HG02678 (cell line): ENCODE results near the gene NT5DC4.

ENCODE experiments used
- ATAC-seq: cut with Tn5 transposase; IDR thresholded peaks from one replicate; pipeline ENCODE4 v1.9.1; 2021; ENCODE audit warnings: mild to moderate bottlenecking, moderate library complexity; ENCODE audit not compliant: unreplicated experiment

Gene NT5DC4

GRCh38 chr2:112720785-112721184 lies at the start of gene NT5DC4:
Gene NT5DC4 (plus strand): TSS chr2:112721020. CDS start chr2:112721080, 60 bp downstream.
- ATAC-seq, result no peak

DNA sequence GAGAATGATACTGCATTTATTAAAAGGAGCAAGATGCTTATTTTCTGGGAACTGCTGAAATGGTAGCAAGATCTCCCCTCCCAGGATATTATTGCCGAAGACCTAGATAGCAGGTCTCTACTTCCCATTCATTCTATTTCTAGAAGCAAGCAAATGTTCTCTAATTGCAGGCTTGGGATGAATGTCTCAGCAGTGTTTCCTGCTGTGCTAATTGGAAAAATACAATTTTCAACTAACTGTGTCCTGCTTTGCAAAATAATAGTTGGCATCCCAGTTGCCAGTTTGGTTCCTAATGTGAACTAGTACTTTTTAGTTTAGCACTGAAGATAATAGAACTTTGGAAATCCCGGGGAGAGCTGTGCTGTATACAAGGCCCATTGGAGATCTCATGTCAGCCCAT lies 49.0 kb upstream of the NT5DC4 start:
- no peak for ATAC-seq

DNA sequence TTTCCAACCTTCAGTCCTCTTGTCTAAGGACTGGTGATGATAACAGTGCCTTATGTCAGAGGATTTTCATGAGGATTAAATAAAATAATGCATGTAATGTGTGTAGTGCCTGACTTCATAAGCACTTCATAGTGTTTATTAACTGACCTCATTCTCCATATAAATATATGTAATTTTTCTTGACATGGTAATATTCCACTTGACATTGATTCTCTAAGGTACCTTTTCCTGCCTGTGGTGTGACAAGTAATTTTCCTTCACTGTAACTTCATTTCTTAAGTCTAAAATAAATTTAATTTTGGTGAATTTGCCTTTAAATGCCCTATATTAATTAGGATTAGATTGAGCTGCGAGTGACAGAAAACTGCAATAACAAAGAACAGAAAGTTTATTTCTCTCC lies 47.8 kb upstream of the NT5DC4 start:
- ATAC-seq, result no peak

GRCh38 chr2:112674229-112674628 lies 46.6 kb upstream of the NT5DC4 start:
- no peak for ATAC-seq

- no peak for ATAC-seq
Observed at GRCh38 chr2:112679484-112679883, 41.3 kb upstream of the NT5DC4 start.

- ATAC-seq, result no peak
Observed at GRCh38 chr2:112680666-112681101, 40.1 kb upstream of the NT5DC4 start.

GRCh38 chr2:112682101-112682500 lies 38.7 kb upstream of the NT5DC4 start:
- ATAC-seq, result no peak

DNA sequence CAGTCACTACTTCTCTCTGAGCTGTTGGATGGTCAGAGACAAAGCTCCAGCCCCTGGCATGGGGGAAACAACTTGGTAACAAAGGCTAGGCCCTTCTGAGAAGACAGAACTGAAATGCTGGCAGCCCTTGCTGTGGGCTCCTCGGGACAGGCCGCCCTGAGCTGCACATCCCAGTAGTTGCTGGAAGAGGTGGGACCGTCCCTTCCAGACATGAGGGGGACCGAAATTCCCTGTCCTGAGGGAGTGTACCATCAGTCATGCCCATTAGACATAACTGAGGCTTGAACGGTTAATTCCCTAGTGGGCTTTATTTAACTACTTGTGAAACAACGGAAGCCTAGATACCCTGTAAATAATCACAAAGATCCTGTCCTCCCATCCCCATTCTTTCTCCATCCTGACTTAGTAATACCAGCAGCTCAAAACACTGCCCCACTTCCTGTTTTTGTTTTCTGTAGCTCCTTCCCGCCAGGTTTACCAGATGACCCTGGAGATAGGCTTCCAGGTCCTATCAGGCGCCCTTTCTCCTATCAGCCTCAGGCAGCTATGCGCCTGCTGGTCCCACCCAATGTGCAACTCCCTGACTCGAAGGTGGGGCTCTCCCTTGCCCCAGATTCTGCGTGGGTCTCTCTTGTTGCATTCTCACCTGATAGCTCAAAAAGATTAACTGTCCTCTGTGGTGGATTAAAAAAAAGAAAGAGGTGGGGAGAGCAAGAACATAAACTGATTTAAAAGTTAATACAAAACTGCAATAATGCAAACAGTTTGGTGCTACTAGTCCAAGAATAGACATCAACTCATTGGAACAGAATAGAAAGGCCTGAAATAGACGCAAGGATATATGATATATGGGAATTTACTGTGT lies 37.0 kb upstream of the NT5DC4 start:
- ATAC-seq, result no peak

GRCh38 chr2:112684415-112684775 lies 36.4 kb upstream of the NT5DC4 start:
- ATAC-seq, result no peak

DNA sequence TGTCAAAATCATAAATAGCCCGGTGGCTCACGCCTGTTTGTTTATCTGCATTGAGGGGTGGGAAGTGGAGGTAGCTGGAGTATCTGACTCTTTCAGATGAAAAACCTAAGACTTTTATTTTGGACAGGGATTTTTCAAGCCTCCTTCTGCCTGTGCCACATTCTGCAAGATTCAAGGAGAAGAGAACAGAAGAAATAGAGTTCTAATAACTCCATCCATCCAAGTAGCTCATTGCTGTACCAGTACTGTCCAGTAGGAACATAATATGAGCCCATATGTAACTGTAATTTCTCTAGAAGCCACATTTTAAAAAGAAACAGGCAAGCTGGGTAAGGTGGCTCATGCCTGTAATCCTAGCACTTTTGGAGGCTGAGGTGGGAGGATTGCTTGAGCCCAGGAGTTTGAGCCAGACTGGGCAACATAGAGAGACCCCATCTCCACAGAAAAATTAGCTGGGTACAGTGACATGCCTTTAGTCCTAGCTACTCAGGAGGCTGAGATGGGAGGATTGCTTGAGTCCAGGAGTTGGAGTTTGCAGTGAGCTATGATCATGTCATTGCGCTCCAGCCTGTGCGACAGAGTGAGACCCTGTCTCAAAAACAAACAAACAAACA lies 35.4 kb upstream of the NT5DC4 start:
- ATAC-seq, result no peak

DNA sequence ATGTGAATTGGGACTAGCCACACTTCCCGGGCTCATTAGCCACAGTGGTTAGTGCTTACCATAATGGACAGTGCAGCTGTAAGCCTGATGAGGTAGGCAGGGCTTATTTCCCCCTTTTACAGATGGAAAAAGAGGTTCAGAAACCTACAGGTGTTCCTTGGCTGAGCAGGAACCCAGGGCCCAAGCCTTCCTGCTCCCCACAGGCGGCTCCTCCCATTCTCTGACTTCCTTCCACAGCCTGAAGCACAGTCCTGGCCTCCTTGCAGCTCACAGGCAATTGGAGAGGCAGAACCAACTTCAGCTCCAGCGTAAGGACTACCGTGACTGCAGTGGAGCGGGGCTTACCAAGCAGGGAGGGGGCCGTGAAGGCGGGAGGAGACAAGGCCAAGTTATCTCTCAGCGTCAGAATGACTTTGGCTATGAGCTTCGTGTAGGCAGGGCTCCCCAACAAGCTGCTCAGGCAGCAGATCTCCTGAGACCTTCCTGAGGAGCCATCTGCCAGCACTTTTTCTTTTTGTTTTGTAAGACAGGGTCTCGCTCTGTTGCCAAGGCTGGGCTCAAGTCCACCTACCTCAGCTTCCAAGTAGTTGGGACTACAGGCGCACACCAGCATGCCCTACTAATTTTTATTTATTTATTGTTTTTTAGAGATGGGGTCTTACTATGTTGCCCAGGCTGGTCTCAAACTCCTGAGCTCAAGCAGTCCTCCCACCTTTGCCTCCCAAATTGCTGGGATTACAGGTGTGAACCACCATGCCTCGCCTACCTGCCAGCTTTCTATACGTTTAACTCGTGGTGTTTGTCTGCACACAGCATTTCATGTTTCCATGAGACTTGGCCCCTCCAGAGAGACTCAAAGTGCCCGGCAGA lies 34.2 kb upstream of the NT5DC4 start:
- ATAC-seq, result peak; percentile 61

GRCh38 chr2:112687522-112687921 lies 33.3 kb upstream of the NT5DC4 start:
- no peak for ATAC-seq

GRCh38 chr2:112688086-112688880 lies 32.5 kb upstream of the NT5DC4 start:
- no peak for ATAC-seq

DNA sequence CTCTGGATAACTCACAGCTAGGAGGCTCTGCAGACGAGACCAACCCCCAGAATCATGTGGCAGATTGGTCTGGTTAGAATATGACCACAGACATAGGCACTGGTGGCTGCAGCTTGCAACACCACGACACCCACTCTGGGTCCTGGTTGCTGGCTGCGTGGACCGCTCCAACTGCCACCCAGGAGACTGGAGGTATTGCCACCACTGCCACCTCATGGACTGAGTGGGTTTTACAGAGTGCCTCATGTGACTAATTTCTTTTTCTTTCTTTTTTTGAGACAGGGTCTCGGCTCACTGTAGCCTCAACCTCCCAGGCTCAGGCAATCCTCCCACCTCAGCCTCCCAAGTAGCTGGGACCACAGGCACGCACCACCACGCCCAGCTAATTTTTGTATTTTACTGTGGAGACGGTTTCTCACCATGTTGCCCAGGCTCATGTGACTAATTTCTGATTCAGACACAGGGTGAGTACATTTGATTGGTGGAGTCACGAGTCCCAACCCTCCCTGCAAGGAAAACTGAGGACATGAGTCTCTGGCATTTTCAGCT lies 29.9 kb upstream of the NT5DC4 start:
- ATAC-seq, result peak; percentile 42

GRCh38 chr2:112691881-112692281 lies 28.9 kb upstream of the NT5DC4 start:
- ATAC-seq, result no peak

- peak; percentile 83 for ATAC-seq
Observed at GRCh38 chr2:112692495-112692911, 28.3 kb upstream of the NT5DC4 start.

DNA sequence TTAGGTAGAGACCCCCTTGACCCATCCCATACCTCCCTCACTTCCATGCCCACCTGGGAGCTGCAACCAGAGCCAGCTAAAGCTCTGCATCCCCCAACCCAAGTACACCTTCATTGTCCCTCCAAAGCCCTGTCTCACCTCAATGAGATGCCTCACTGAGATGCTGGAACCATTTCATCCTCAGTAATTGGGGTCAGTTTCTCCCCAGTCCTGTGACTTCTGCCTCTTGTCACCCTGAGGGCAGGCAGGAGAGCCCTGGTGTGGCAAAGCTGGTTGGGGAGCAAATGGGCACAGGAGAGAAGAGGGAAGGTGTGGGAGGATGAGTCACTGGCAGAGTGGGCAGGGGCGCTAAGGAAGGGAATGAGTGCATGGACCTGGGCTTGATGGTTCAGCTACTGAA lies 27.9 kb upstream of the NT5DC4 start:
- no peak for ATAC-seq

- no peak for ATAC-seq
Observed at GRCh38 chr2:112693596-112693995, 27.2 kb upstream of the NT5DC4 start.

DNA sequence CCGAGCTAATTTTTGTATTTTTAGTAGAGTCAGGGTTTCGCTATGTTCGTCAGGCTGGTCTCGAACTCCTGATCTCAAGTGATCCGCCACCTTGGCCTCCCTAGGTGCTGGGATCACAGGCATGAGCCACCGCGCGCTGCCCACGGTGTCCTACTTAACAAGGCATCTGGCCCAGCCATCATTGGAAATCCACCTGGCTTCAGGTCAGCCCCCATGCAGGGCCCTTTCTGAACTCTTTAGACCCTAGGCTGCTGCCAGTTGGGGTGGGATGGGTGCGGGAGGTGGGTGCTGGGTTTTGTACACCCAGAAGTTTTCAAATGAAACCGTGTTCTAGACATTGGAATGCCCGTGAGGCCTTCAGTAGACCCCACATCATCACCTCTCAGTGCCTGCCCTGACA lies 26.6 kb upstream of the NT5DC4 start:
- no peak for ATAC-seq

DNA sequence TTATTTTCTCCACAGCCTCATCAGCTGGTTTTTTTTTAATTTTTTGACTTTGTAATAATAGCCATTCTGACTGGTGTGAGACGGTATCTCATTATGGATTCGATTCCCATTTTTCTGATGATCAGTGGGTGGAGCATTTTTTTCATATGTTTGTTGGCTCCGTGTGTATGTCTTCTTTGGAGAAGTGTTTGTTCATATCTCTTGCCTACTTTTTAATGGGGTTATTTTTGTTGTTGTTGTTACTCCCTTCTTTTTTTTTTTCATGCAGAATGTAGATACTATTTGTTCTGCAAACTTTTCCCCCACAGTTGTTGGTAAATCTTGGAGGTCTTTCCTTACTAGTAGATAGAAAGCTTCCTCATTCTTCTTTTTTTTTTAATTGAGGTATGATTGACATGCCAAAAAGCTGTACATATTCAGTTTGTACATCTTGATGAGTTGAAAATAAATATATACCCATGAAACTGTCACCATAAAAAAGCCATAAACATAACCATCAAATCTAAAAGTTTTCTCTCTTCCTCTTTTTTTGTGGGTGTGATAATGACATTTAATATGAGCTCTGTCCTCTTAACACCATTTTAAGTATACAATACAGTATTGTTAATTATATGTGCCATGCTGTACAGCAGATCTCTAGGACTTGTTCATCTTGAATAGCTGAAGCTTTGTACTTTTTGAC lies 21.8 kb upstream of the NT5DC4 start:
- no peak for ATAC-seq
